ENCODE measurements around the gene LRP1B.

DNA sequence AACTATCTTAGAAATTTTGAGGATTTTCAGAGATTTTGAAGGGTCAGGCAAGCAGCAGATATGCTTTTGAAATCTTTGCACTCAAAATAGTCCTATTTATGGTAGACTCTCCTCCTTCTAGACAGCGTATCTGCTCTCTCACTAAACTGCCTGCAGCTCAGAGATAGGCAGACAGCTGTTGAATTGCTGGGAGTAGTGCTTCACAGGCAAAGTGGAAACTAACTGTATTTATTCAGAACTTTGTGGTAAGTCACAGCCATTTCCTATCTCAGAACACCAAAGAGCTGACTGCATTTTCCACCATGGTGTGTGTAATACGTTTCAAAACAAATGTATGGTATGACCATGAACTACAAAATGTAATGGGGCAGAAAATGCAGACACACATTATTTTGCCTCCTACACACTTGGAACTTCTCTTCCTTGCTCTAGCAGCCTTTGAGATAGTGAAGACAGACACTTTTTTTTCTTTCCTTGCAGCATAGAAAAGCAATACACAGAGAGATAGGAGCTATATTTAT is 352.4 kb downstream of the LRP1B start:
- TF ChIP-seq POLR2A (IDR thresholded peaks at IDR 0.05; ENCODE audit: low read depth) (no peak), POLR2AphosphoS5 (IDR thresholded peaks at IDR 0.05) (no peak), EP300 (IDR thresholded peaks at IDR 0.05) (no peak)
- TF ChIP-seq, protein P1, sequence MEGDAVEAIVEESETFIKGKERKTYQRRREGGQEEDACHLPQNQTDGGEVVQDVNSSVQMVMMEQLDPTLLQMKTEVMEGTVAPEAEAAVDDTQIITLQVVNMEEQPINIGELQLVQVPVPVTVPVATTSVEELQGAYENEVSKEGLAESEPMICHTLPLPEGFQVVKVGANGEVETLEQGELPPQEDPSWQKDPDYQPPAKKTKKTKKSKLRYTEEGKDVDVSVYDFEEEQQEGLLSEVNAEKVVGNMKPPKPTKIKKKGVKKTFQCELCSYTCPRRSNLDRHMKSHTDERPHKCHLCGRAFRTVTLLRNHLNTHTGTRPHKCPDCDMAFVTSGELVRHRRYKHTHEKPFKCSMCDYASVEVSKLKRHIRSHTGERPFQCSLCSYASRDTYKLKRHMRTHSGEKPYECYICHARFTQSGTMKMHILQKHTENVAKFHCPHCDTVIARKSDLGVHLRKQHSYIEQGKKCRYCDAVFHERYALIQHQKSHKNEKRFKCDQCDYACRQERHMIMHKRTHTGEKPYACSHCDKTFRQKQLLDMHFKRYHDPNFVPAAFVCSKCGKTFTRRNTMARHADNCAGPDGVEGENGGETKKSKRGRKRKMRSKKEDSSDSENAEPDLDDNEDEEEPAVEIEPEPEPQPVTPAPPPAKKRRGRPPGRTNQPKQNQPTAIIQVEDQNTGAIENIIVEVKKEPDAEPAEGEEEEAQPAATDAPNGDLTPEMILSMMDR (IDR thresholded peaks at IDR 0.05) = no peak

All from esophagus muscularis mucosa (tissue), 4 donors.